Measurements from ENCODE around the gene SLIT1.
"Not testable (repeated sequence)": the region's sequence is repeated elsewhere in the genome, so short reads cannot be mapped to it uniquely, and the experiment has no call there.

The SLIT1 gene

DNA sequence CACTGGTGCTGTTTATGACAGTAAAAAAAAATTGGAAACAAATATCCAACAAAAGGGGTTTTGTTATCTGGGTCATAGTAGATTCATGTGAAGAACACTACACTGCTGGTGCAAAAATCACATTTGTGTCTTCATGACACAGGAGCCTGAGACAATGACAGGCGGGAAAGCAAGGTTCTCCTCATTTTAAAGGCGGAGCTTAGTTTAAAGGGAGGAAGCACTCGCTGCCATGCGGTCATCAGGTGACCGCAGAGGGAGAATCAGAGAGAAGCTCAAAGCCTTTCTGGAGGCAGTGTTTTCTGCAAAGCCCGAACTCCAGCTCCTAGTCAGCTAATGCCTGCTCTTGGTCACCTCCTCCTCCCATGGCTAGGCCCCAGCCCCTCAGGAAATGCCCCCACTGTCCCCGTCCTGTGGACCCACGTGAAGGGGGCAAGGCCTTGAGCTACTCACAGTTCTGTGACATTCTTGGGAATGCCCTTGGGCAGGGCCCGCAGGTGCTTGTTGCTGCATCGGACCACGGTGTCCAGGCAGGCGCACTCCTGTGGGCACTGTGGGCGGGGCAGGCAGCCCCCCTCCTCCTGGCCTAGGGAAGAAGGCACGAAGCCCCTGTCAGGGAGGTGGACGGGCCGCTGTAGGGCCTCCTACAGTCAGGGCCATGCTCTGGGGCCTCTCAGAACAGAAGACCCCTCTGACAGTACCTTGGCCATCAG is 146.1 kb downstream of the SLIT1 start:
- no peak for DNase-seq

DNA sequence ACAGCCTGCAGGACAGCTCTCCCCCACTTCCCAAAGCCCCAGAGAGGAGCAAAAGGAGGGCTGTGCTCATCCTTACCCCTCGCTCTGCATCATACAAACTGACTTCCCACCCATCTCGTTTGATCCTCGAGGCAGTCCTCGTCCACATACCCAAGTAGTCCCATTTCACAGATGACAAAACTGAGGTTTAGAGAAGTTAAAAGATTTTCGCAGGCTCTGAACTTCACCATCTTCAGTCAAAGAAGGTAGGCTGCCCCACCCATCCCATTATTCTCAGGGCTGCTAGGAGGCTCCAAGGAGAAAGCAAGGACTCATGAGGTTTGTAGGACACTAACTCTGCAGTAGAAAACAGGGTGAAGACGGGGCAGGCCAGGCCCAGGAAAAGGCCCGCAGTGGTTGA is 147.1 kb downstream of the SLIT1 start:
- no peak for DNase-seq

DNA sequence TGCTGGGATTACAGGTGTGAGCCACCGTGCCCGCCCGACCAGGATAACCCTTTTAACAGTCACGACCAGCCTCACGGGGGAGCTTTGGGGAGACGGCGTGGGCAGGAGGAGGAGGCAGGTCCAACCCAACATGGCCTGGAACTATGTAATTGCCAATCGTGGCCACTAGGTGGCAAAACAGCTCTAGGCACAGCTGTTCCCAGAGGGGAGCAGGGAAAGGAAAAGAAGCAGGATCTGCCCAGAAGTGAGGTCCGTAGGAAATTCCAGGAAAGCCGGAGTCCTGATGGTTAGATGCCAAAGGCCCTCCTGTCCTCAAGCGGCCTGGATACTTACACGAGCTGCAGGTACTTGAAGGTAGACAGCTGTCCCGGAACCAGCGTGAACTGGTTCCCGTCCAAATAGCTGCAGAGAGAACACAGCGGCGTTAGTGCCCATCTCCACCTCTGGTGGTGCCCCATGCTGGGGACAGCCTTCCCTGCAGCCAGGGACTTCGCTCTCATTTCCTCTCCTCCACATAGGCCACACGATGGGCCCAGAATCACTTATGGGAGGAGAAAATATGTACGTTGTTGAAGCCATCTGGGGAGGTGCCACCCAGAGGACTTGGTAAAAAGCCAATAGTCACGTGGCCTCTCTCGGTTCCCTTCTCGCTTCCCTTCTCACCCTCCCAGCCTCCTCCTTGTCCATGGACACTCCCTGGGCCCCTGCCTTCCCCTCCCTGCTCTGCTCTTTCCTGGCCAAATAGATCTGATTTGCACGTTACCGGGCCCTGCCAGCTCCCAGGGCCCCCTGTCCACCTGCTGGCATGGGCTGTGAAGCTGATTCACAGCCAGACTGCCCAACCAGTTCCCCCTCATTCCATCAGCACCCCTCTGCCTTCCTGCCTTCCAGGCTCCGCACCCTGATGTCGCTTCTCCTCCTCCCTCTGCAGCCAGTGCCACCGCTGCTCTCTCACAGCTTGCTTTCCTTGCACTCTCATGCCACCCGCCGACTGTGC is 148.1 kb downstream of the SLIT1 start:
- DNase-seq: peak; percentile 26 to 54 (median 36)

DNA sequence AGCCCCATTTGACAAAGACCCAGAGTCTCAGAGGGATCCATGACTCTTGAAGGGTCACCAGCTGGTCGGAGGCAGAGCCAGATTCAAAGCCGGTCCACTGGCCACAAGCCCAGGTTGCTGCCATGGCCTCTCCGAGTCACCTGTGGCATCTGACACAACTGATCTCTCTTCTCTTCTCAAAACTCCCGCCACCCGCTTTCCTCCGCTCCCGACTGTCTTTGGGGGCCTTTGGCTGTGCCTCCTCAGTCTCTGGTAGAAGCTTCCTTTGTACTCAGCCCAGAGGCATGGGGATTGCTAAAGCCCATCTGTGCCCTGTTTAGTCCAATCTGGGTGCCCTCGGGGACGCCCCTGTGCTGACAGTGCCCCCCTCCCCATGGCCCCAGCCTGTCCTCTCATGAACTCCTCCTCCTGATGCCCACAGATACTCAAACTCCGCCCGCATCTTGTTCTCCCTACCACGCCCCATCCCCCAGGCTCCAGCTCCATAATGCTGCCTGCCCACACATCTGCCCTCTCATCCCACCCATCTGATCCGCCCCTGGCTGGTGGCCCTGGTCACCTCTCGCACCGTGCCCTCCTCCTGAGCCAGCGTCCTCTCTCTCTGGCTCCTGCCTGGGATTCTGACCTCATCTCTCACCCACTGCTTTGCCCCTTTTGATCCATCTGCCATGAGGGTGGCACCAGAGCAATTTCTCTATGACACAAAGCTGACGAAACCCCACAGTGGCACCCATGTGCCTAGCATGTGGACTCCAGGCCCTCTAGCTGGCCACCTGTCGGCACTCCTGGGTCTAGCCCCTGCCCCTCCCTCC is 150.6 kb downstream of the SLIT1 start:
- no peak for DNase-seq

DNA sequence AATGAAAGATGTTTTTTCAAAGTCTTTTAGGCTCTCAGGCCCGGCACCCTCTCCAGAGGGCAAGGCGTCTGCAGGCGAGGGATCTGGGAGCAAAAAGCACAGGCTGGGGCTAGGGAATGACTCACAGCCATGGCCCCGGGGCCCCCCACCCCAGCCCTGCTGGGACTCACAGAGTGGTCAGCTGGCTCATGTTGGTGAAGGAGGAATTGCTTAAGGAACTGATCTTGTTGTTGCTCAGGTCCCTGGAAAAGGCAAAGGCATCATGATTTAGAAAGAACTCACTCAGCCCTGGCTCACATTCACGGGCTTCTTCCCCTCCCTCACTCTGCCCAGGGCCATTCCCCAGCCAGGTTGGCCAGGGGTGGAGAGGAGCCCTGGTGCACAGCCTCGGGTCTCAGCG is 151.5 kb downstream of the SLIT1 start:
- no peak for DNase-seq

DNA sequence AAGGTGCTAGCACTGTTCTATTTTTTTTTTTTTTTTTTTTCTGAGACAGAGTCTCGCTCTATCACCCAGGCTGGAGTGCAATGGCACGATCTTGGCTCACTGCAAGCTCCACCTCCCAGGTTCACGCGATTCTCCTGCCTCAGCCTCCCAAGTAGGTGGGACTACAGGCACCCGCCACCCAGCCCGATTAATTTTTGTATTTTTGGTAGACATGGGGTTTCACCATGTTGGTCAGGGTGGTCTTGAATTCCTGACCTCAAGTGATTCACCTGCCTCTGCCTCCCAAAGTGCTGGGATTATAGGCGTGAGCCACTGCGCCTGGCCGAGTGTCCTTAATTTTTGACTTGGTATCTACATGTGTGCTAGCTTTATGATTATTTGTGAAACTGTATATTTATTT is 151.9 kb downstream of the SLIT1 start:
- not testable (repeated sequence) for DNase-seq

DNA sequence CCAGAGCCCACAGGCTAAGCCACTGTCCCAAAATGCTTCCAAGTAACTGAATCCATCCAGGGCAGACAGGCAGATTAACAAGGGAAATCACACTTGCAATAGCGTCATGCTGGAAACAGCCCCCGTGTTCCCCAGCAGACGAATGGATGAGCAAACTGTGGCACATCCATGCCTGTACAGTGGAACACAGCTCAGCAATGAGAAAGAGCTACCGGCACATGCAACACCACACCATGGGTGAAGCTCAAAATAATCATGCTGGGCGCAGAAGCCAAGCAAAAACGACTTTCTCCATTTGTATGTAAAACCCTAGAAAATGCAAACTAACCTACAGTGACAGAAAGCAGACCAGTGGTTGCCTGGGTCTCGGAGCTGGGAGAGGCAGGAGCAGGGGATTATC is 153.1 kb downstream of the SLIT1 start:
- DNase-seq: no peak

DNA sequence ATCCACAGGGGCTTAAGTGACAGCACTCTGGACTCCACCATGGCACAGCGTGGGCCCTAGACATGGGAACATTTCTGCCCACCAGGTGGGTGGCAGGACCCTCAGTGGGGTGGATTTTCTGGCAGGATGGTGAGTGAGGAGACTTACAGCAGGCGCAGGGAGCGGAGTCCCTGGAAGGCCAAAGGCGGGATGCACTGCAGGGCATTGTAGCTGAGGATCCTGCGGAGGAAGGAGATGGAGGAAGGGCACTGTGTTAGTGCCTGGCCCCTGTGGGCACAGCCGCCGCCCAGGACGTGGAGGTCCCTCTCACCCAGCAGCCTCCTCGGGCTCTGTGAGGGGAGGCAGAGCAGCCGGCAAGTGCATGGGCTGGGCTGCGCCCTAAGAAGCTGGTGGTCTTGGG is 154.3 kb downstream of the SLIT1 start:
- no peak for DNase-seq

DNA sequence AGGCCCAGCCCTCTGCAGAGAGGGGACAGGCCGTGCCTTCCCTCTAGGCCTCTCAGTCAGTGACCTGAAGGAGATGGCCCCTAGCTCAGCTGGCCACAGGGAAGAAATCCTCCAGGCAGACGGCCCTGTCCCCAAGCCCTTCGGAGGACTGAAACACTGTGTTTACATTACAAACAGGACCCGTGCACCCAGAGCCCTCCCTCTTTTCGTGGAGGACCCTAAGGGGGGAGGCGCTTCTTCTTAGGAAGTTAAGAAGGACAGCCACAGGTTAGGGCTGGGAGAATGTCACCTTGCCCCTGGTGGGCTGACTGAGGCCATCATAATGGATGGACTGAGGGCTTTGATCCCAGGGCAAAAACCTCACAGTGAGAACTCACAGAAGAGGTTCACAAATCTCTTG is 154.9 kb downstream of the SLIT1 start:
- DNase-seq: no peak

DNA sequence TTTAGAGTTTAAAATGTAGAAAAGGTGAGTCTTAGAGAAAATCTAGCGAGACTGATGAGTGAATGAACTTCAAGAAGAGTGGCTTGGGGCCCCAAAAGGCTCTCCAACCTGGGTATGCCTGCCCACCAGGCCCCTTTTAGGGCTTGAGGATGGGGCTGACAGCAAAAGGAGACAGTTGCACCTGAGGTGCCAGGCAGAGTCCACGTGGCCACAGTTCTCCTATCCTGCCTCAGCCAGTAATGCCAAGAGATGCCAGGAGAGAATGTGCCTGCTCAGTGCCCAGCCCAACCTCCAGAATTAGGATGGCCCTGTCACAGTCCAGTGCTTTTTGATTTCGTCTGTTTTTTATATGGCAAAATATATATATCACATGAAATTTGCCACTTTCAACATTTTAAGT is 156.5 kb downstream of the SLIT1 start:
- DNase-seq: no peak

DNA sequence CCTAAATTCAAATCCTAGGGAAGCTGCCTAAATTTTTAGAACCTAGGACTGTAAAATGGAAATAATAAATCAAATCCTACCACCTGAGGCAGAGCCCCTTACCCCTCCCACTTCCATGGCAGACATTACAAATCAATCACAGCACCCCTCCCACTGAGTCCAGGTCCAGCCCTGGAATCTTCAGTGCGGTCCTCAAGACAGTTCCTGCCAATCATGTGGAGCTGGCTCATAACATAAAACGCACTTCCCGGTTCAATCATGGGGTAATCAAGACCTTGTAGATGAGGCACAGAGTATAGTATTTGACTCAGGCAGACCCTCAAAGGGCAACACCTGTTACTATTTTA is 157.0 kb downstream of the SLIT1 start:
- DNase-seq: no peak

DNA sequence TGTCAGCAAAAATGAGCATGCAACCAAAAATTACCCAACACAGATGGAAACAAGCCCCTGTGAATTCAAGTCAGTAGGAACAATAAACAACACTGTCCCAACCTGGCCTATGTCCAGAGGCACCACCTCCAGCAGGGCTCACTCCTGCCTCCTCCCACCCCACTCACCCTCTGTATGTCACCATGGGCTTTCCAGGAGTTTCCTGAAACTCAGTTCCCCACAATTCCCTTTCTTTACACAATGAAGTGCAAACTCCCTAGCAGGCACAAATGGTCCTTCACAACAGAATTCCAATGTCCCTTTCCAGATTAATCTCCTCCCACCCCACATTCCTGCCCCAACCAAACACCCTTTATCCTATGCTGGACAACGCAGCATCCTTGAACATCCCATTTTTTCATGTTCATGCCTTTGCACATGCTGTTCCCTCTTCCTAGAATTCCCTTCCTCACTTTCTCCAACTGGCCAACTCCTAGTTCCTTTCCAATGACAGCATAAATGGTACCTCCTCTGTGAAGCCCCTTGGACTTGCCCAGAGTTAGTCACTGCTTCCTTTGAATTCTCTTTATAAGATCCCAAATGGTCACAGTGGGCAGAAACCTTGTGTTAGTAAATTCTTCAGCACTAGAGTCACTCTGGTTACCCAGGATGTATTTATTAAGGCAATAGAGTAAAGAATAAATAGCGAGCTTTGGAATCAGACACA is 157.5 kb downstream of the SLIT1 start:
- DNase-seq: no peak

DNA sequence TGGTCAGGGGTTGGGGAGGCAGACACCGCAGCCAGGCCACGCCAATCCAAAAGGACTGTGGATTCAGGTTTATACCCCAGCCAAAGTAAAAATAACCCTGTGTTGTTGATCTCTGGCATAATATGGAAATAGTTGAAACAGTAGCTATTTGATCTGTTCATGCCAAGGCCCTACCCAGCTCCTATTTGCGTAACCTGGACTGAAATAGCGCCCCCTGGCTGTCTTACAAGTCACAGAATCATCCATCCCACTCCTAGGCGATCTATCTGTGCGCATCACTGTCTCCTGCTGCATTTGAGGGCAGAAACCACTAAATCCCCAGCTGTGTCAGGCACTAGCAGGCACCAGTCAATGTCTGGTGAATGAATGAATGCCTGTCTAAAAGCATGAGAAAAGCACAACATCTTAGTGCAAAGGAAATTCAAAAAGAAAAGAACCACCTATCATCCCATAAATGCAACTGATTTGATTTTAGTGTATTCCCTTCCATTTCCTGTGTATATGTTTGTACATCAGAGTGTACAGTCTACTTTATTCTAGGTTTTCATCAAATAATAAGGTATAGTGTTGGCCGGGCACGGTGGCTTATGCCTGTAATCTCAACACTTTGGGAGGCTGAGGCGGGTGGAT is 160.0 kb downstream of the SLIT1 start:
- peak in 1 of 4 experiments; percentile 24 for DNase-seq

DNA sequence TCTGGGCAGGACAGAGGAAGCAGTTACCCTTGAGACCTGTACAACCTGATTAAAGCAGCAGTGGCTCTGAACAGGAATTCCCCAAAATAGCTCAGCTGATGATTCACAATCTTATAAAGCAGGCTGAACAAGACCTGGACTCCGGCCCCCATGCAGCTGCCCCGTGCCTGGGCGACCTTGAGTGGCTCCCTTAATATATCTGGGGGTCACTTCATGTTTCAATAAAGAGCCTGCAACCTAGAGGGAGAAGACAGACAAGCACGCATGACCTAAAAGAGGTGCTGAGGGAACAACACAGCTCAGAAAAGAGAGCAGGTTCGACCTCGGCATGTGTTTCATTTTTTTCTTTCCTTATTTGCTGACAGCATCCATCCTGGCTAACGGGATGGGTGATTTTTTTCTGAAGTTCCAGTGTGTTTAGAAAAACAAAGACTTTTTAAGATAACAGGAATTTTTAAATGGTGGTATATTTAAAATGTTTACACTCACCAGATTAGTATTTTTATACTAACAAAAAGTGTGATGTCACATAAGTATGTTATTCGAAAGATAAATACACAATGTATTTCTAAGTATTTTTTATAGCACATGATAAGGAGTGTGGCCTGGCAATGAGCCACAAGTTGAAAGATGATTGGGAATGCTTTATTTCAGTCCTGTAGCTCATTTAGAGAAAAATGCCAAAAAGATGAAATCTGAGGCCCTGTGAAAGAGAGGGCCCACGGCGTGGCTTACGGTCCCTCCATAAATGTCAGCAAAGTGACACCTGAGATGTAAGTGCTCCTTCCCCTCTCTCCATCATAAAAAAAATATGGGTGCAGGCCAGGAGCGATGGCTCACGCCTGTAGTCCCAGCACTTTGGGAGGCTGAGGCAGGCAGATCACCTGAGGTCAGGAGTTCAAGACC is 161.3 kb downstream of the SLIT1 start:
- DNase-seq: no peak

DNA sequence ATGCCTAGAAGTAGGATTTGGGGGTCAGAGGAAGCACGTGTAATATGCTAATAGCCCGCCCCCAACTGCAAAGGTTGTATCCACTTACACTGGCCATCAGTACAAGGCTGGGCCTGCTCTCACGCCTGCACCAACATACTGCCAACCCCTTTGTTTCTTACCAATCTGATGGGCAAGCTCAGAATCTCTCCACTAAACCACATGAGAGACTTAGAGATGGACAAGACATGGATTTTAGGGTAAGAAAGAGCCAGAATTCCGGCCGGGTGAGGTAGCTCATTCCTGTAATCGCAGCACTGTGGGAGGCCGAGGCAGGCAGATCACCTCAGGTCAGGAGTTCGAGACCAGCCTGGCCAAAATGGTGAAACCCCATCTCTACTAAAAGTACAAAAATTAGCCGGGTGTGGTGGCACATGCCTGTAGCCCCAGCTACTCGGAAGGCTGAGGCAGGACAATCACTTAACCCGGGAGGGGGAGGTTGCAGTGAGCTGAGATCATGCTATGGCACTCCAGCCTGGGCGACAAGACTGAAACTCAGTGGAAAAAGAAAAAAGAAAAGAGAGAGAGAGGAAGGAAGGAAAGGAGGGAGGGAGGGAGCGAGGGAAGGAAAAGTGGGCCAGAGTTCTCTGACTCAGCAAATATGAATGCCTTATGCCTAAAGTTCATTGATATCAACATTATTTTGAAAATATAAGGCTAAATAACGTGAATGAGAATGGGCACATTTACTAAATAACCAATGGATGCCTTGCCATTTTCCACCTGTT is 162.2 kb downstream of the SLIT1 start:
- DNase-seq: no peak

DNA sequence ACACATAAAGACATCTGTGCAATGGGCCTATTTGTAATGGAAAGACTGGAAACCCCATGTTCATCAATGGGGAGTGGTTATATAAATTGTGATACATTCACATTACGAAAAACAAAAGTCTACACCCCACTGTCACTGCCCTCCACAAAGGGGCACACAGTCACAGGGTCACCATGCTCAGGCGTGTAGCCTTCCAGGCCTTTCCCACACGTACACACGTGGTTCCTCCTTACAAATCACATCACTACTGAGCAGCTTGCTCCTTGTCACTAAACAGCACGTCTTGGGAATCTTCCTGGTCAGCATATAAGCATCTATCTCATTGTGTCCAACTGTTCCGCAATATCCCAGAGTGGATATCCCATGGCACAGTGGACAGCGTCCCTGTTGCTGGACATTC is 163.1 kb downstream of the SLIT1 start:
- no peak for DNase-seq

DNA sequence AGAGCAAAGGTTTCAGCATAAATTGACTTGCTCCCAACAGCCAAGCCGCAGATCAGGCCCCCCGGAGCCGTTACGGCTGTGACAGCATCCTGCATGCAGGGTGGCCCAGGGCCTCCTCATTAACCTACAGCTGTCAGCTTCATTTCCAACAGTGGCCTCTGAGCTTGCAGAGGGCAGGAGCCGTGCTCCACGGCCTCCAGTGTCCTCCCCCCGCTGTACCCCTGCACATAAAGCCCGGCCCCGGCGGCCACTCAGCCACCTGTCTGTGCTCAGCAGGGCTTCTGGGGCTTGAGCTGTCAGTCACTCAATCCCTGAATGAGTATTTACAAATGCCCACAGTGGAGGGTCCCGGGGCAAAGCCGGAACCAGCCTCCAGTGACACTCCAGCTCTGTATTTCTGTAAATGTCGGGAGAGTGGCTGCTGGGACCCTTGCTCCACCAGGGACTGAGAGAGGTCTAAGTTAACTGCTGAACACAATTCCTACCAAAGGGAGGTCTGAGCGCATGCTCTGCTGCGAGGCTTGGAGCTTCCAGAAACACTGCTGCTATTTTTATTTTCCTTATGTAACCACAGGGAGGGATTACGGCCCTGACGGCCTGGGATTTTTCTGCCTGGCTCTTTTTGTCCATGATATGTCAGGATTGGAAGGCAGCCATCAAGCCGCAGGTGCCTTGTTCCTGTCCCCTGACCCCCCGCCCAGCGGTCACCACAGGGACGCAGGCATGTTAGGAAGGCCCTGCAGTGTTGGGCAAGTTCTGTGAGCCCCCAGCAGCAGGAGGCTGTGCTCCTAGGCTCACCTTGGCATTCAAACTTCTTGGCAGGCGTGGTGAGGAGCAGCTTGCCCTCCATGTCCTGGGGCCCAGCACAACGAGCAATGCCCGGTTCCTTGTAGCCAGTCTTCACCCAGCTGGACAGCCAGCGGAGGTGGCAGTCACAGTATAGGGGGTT is 165.0 kb downstream of the SLIT1 start:
- DNase-seq: no peak

DNA sequence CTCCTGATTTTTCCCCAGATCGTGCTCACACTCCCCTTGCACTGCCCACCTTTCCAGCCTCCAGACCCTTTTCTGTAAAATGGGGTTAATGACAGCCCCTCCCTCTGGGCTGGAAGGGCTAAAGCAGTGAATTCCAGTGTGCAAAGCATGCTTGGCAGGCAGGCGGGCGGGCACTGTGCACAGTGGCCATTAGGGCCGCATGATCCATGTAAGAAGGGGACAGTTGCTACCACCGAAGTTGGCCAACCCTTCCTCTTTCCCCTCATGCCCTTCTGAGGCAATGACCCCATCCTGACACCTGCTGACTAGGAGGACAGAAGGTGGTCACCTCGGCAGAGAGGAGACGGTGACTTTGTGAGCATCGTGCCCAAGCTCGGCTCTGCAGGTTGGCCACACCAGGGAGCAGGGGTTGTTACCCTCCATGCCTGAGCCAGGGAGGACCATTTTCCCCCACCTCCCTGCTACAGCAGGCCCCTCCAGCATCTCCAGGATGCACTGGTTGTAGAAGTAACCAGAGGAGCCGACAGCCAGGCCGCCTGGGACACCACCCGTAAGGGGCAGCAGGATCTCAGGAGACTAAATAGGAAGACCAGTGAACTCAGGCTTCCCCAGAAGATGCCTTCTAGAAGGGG is 166.4 kb downstream of the SLIT1 start:
- DNase-seq: no peak

All from activated naive CD4-positive, alpha-beta T cell (primary cell).